Measurements from ENCODE around the gene SNU13. TPM values are rescaled to one million over a fixed set of nuclear protein-coding genes. Genes with fewer than 3 reads are reported as not detected.

Gene SNU13
- total and polyA plus RNA-seq, 2 of the 4 experiments (the other 2 are of a cell fraction) = 122 to 185 TPM

DNA sequence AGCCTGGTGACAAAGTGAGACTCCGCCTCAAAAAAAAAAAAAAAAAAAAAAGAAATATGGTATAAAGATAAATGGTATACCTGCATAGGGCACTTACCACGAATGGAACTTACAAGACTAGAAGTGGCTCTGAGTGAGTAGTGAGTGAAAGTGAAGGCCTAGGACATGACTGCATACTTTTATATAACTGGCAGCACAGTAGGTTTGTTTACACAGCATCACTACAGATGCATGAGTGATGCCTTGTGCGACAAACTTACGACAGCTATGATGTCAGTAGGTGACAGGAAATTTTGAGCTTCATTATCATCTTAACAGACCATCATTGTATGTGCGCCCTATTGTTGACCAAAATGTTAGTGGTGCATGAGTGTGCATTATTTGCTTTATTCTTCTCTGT is 49.9 kb downstream of the SNU13 start:
- Histone ChIP-seq H3K27me3 (ENCODE audit: control insufficient read depth, insufficient read depth, low read length) (no peaks in the 10 kb centered on the region), H3K9me1 (ENCODE audit: insufficient read depth, low read length) (peaks cover 7% of the 10 kb centered on the region; the same call in 1 of the 2 replicates), H2BK5ac (ENCODE audit: low read depth, low read length, poor library complexity, severe bottlenecking) (no peak overlapping the region), H4K8ac (ENCODE audit: low read depth in 2 of 2, low read length in 2 of 2) (no peak overlapping the region), H2AK5ac (ENCODE audit: low read depth, low read length) (no peak overlapping the region), H4K5ac (ENCODE audit: low read depth, low read length) (no peak overlapping the region), H2BK15ac (ENCODE audit: low read depth, low read length) (no peak overlapping the region), H3K4ac (ENCODE audit: low read depth, low read length) (no peak overlapping the region), H4K91ac (ENCODE audit: insufficient read depth, low read depth, low read length) (no peak overlapping the region), H3K4me2 (ENCODE audit: low read depth, low read length) (no peak overlapping the region), H2BK120ac (ENCODE audit: low read depth, low read length) (no peak overlapping the region), H3K9me3 (ENCODE audit: control insufficient read depth, insufficient read depth, low read length) (no peaks in the 10 kb centered on the region), H2BK20ac (ENCODE audit: low read depth, low read length) (no peak overlapping the region), H3K79me1 (ENCODE audit: low read depth in 1 of 2, low read length in 2 of 2) (peaks cover 41 to 56% of the 10 kb centered on the region in 2 experiments), H3K36me3 (ENCODE audit: control insufficient read depth, insufficient read depth, low read length) (peaks cover 68% of the 10 kb centered on the region), H3K56ac (ENCODE audit: extremely low read depth, insufficient read depth, low read length) (no peak overlapping the region), H3K4me3 (ENCODE audit: insufficient read depth, low read depth, low read length) (no peak overlapping the region), H3K14ac (replicated peaks; ENCODE audit: low read depth, low read length) (no peak overlapping the region), H3K9ac (ENCODE audit: low read depth, low read length) (no peak overlapping the region), H3K23ac (ENCODE audit: low read depth, low read length) (no peak overlapping the region), H3K18ac (ENCODE audit: low read depth, low read length) (no peak overlapping the region), H2AK9ac (replicated peaks; ENCODE audit: low read depth, low read length, poor library complexity) (no peak overlapping the region), H3K4me1 (ENCODE audit: control insufficient read depth, insufficient read depth, low read length) (no peaks in the 10 kb centered on the region), H2AFZ (replicated peaks; ENCODE audit: low read length, poor library complexity) (no peak overlapping the region), H4K20me1 (ENCODE audit: insufficient read depth, low read length) (peaks cover 16% of the 10 kb centered on the region), H3K27ac (ENCODE audit: insufficient read depth, low read length) (no peak overlapping the region)
- in situ Hi-C loops (cut with MboI; ENCODE audit: low sequenced_read_pairs) (no loop called here), dilution Hi-C loops (cut with HindIII; ENCODE audit: low sequenced_read_pairs, unreplicated experiment) (no loop called here), intact Hi-C loops (cut with micrococcal nuclease) (no loop called here)
- ChIA-PET CTCF (no interaction called here), POLR2A (ENCODE audit: unreplicated experiment) (no interaction called here)
- ATAC-seq (ENCODE audit: low read depth) (no peak), DNase-seq (no peak)
- WGBS, 2 experiments (ENCODE audit: extremely low coverage in 2 of 2, insufficient read length in 1 of 2) = no CpG with 5 or more reads among the region's 5 CpGs
- no peak for TF ChIP-seq NFE2L2 (IDR thresholded peaks at IDR 0.05; ENCODE audit: low read depth, low read length)
- TF ChIP-seq BHLHE40 (IDR thresholded peaks at IDR 0.05; ENCODE audit: low read depth, low read length) = no peak
- TF ChIP-seq CHD1 (IDR thresholded peaks at IDR 0.05; ENCODE audit: low read depth, low read length) = no peak
- TF ChIP-seq CEBPB (IDR thresholded peaks at IDR 0.05; ENCODE audit: low read depth, low read length) = no peak
- no peak for TF ChIP-seq RFX5 (IDR thresholded peaks at IDR 0.05; ENCODE audit: low read depth, low read length)
- TF ChIP-seq RCOR1 (IDR thresholded peaks at IDR 0.05; ENCODE audit: insufficient replicate concordance, low read length) = no peak
- no peak for TF ChIP-seq RAD21 (IDR thresholded peaks at IDR 0.05; ENCODE audit: low read length)
- TF ChIP-seq, protein P1, sequence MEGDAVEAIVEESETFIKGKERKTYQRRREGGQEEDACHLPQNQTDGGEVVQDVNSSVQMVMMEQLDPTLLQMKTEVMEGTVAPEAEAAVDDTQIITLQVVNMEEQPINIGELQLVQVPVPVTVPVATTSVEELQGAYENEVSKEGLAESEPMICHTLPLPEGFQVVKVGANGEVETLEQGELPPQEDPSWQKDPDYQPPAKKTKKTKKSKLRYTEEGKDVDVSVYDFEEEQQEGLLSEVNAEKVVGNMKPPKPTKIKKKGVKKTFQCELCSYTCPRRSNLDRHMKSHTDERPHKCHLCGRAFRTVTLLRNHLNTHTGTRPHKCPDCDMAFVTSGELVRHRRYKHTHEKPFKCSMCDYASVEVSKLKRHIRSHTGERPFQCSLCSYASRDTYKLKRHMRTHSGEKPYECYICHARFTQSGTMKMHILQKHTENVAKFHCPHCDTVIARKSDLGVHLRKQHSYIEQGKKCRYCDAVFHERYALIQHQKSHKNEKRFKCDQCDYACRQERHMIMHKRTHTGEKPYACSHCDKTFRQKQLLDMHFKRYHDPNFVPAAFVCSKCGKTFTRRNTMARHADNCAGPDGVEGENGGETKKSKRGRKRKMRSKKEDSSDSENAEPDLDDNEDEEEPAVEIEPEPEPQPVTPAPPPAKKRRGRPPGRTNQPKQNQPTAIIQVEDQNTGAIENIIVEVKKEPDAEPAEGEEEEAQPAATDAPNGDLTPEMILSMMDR (conservative IDR thresholded peaks at IDR 0.05; ENCODE audit: low read depth, low read length) = no peak
- no peak for TF ChIP-seq MAFK (IDR thresholded peaks at IDR 0.05; ENCODE audit: low read depth, low read length)
- TF ChIP-seq, protein P2, sequence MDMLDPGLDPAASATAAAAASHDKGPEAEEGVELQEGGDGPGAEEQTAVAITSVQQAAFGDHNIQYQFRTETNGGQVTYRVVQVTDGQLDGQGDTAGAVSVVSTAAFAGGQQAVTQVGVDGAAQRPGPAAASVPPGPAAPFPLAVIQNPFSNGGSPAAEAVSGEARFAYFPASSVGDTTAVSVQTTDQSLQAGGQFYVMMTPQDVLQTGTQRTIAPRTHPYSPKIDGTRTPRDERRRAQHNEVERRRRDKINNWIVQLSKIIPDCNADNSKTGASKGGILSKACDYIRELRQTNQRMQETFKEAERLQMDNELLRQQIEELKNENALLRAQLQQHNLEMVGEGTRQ (IDR thresholded peaks at IDR 0.05; ENCODE audit: low read depth, low read length) = no peak
- TF ChIP-seq MAZ (IDR thresholded peaks at IDR 0.05; ENCODE audit: borderline replicate concordance, low read depth, low read length) = no peak
- TF ChIP-seq FOS (IDR thresholded peaks at IDR 0.05; ENCODE audit: low read depth, low read length) = no peak
- TF ChIP-seq MXI1 (IDR thresholded peaks at IDR 0.05; ENCODE audit: borderline replicate concordance, low read depth, low read length) = no peak
- no peak for TF ChIP-seq POLR2A (IDR thresholded peaks at IDR 0.05; ENCODE audit: low read depth, low read length)
- no peak for TF ChIP-seq SMC3 (IDR thresholded peaks at IDR 0.05; ENCODE audit: low read depth, low read length)
- TF ChIP-seq, protein P3, sequence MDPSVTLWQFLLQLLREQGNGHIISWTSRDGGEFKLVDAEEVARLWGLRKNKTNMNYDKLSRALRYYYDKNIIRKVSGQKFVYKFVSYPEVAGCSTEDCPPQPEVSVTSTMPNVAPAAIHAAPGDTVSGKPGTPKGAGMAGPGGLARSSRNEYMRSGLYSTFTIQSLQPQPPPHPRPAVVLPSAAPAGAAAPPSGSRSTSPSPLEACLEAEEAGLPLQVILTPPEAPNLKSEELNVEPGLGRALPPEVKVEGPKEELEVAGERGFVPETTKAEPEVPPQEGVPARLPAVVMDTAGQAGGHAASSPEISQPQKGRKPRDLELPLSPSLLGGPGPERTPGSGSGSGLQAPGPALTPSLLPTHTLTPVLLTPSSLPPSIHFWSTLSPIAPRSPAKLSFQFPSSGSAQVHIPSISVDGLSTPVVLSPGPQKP (IDR thresholded peaks at IDR 0.05; ENCODE audit: borderline replicate concordance, low read depth, low read length) = no peak
- no TSS peak for BruUV-seq (replicated peaks)

Measured in IMR-90 (cell line).